ENCODE measurements around the gene DCAF8.

Gene DCAF8

GRCh38 chr1:160211046-160211790 is 51.1 kb downstream of the DCAF8 start:
- Histone ChIP-seq H3K27me3 (ENCODE audit: insufficient read depth, low read length, poor library complexity, severe bottlenecking) (no peaks in the 10 kb centered on the region), H3K4me3 (ENCODE audit: low read length, poor library complexity, severe bottlenecking) (no peak overlapping the region), H3K9me2 (replicated peaks; ENCODE audit: low read depth, low read length) (no peaks in the 10 kb centered on the region), H3K9ac (ENCODE audit: low read depth, low read length, poor library complexity, severe bottlenecking) (no peak overlapping the region), H3K36me3 (ENCODE audit: insufficient read depth, low read length) (peaks cover 43% of the 10 kb centered on the region; the same call in 1 of the 2 replicates), H3K9me3 (ENCODE audit: insufficient read depth, low read depth, low read length) (no peaks in the 10 kb centered on the region), H4K20me1 (ENCODE audit: insufficient read depth, low read length, poor library complexity, severe bottlenecking) (no peaks in the 10 kb centered on the region), H3K79me2 (ENCODE audit: insufficient read depth, low read length) (peaks cover 4% of the 10 kb centered on the region; the same call in 1 of the 2 replicates), H3K4me2 (ENCODE audit: low read depth, low read length, poor library complexity, severe bottlenecking) (no peak overlapping the region), H3K4me1 (ENCODE audit: insufficient read depth, low read length, poor library complexity, severe bottlenecking) (peaks cover 18% of the 10 kb centered on the region), H2AFZ (ENCODE audit: low read length) (no peak overlapping the region), H3F3A (ENCODE audit: low read depth) (no peaks in the 10 kb centered on the region)
- no peak for TF ChIP-seq EZH2phosphoT487 (IDR thresholded peaks at IDR 0.05; ENCODE audit: borderline replicate concordance)
- no peak for TF ChIP-seq CTCF (conservative IDR thresholded peaks at IDR 0.05; ENCODE audit: low read length)

- Histone ChIP-seq H3K4me2 (ENCODE audit: low read depth, low read length, poor library complexity, severe bottlenecking) (no peak overlapping the region), H3K4me1 (ENCODE audit: insufficient read depth, low read length, poor library complexity, severe bottlenecking) (peaks cover 24% of the 10 kb centered on the region), H3K79me2 (ENCODE audit: insufficient read depth, low read length) (peaks cover 11% of the 10 kb centered on the region), H3K9me2 (replicated peaks; ENCODE audit: low read depth, low read length) (no peaks in the 10 kb centered on the region), H3K9ac (ENCODE audit: low read depth, low read length, poor library complexity, severe bottlenecking) (no peak overlapping the region), H3K4me3 (ENCODE audit: low read length, poor library complexity, severe bottlenecking) (no peak overlapping the region), H2AFZ (ENCODE audit: low read length) (no peak overlapping the region), H3F3A (ENCODE audit: low read depth) (no peaks in the 10 kb centered on the region), H3K36me3 (ENCODE audit: insufficient read depth, low read length) (peaks cover 37% of the 10 kb centered on the region; the same call in 1 of the 2 replicates), H3K9me3 (ENCODE audit: insufficient read depth, low read depth, low read length) (no peaks in the 10 kb centered on the region), H4K20me1 (ENCODE audit: insufficient read depth, low read length, poor library complexity, severe bottlenecking) (peaks cover 5% of the 10 kb centered on the region), H3K27me3 (ENCODE audit: insufficient read depth, low read length, poor library complexity, severe bottlenecking) (no peaks in the 10 kb centered on the region)
- TF ChIP-seq CTCF (conservative IDR thresholded peaks at IDR 0.05; ENCODE audit: low read length) (no peak), EZH2phosphoT487 (IDR thresholded peaks at IDR 0.05; ENCODE audit: borderline replicate concordance) (no peak)
These were observed 51.8 kb downstream of the DCAF8 start for GRCh38 chr1:160210561-160210960.

GRCh38 chr1:160209321-160210046 is 52.9 kb downstream of the DCAF8 start:
- TF ChIP-seq EZH2phosphoT487 (IDR thresholded peaks at IDR 0.05; ENCODE audit: borderline replicate concordance) (no peak), CTCF (conservative IDR thresholded peaks at IDR 0.05; ENCODE audit: low read length) (no peak)
- H3K9me2 ChIP-seq (replicated peaks; ENCODE audit: low read depth, low read length): no peaks in the 10 kb centered on the region
- peaks cover 29% of the 10 kb centered on the region for H3K4me1 ChIP-seq (ENCODE audit: insufficient read depth, low read length, poor library complexity, severe bottlenecking)
- H4K20me1 ChIP-seq (ENCODE audit: insufficient read depth, low read length, poor library complexity, severe bottlenecking): peaks cover 5% of the 10 kb centered on the region
- no peaks in the 10 kb centered on the region for H3K9me3 ChIP-seq (ENCODE audit: insufficient read depth, low read depth, low read length)
- peaks cover 28% of the 10 kb centered on the region; the same call in 1 of the 2 replicates for H3K36me3 ChIP-seq (ENCODE audit: insufficient read depth, low read length)
- H3K4me3 ChIP-seq (ENCODE audit: low read length, poor library complexity, severe bottlenecking): no peak overlapping the region
- H3K9ac ChIP-seq (ENCODE audit: low read depth, low read length, poor library complexity, severe bottlenecking): no peak overlapping the region
- no peaks in the 10 kb centered on the region for H3K27me3 ChIP-seq (ENCODE audit: insufficient read depth, low read length, poor library complexity, severe bottlenecking)
- H3K79me2 ChIP-seq (ENCODE audit: insufficient read depth, low read length): peaks cover 14% of the 10 kb centered on the region
- no peaks in the 10 kb centered on the region for H3F3A ChIP-seq (ENCODE audit: low read depth)
- H3K4me2 ChIP-seq (ENCODE audit: low read depth, low read length, poor library complexity, severe bottlenecking): no peak overlapping the region
- H2AFZ ChIP-seq (ENCODE audit: low read length): no peak overlapping the region

All from Loucy (cell line).